SK-N-SH (cell line): ENCODE measurements around the gene MB21D2.

Experiments used
- ELF1 ChIP-seq: IDR thresholded peaks from 2 replicates; pipeline ENCODE4 v1.4.0; 2012
- EP300 ChIP-seq, 2 experiments: IDR thresholded peaks; 2 replicates each; pipeline versions ENCODE4 v1.4.0 to v1.6.1; 2012; ENCODE audit warnings: borderline replicate concordance in 1 of 2, low read depth in 1 of 2, low read length in 1 of 2
- EZH2phosphoT487 ChIP-seq: fragments of 200-600 bp; sonication (generic); IDR thresholded peaks from 2 replicates; pipeline ENCODE4 v1.6.1; 2017; ENCODE audit warnings: low read depth, mixed run types, mild to moderate bottlenecking, antibody characterized with exemption, moderate library complexity, borderline replicate concordance
- GABPA ChIP-seq: IDR thresholded peaks from 2 replicates; pipeline ENCODE4 v1.4.0; 2012; ENCODE audit warnings: low read depth, mild to moderate bottlenecking
- GATA2 ChIP-seq: sonication (generic); formaldehyde crosslinking; IDR thresholded peaks from 2 replicates; pipeline ENCODE4 v1.5.0; 2020; ENCODE audit warnings: mild to moderate bottlenecking, missing genetic modification reagents
- RCOR1 ChIP-seq: fragments of 150-350 bp; IDR thresholded peaks from 2 replicates; pipeline ENCODE4 v1.6.1; 2017; ENCODE audit warnings: antibody characterized with exemption, low read length
- REST ChIP-seq: IDR thresholded peaks from 2 replicates; pipeline ENCODE4 v1.6.1; 2012; ENCODE audit warnings: mild to moderate bottlenecking, low read depth, low read length, moderate library complexity
- RFX5 ChIP-seq: IDR thresholded peaks from 2 replicates; pipeline ENCODE4 v1.6.1; 2012; ENCODE audit warnings: mild to moderate bottlenecking, improper control_type of control experiment, low read length
- TAF1 ChIP-seq: IDR thresholded peaks from 2 replicates; pipeline ENCODE4 v1.6.1; 2012; ENCODE audit warnings: low read depth, mild to moderate bottlenecking, low read length, moderate library complexity, borderline replicate concordance
- USF1 ChIP-seq: IDR thresholded peaks from 2 replicates; pipeline ENCODE4 v1.4.0; 2012; ENCODE audit warnings: low read depth, borderline replicate concordance
- ZBTB33 ChIP-seq: IDR thresholded peaks from 2 replicates; pipeline ENCODE4 v1.4.0; 2012; ENCODE audit warnings: low read depth, borderline replicate concordance
- TF ChIP-seq, protein P1 (sequence below): fragments of 200-600 bp; sonication (generic); IDR thresholded peaks from 2 replicates; pipeline ENCODE4 v1.6.1; 2017; ENCODE audit warnings: antibody characterized with exemption, mild to moderate bottlenecking, moderate library complexity
- TF ChIP-seq, protein P2 (sequence below): IDR thresholded peaks from 2 replicates; pipeline ENCODE4 v1.4.0; 2012; ENCODE audit warnings: low read depth

GRCh38 chr3:192826214-192827006 is 91.2 kb downstream of the MB21D2 start:
- TF ChIP-seq, protein P1, sequence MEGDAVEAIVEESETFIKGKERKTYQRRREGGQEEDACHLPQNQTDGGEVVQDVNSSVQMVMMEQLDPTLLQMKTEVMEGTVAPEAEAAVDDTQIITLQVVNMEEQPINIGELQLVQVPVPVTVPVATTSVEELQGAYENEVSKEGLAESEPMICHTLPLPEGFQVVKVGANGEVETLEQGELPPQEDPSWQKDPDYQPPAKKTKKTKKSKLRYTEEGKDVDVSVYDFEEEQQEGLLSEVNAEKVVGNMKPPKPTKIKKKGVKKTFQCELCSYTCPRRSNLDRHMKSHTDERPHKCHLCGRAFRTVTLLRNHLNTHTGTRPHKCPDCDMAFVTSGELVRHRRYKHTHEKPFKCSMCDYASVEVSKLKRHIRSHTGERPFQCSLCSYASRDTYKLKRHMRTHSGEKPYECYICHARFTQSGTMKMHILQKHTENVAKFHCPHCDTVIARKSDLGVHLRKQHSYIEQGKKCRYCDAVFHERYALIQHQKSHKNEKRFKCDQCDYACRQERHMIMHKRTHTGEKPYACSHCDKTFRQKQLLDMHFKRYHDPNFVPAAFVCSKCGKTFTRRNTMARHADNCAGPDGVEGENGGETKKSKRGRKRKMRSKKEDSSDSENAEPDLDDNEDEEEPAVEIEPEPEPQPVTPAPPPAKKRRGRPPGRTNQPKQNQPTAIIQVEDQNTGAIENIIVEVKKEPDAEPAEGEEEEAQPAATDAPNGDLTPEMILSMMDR = no peak
- no peak for TF ChIP-seq ELF1
- TF ChIP-seq, protein P2, sequence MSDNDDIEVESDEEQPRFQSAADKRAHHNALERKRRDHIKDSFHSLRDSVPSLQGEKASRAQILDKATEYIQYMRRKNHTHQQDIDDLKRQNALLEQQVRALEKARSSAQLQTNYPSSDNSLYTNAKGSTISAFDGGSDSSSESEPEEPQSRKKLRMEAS = no peak
- TF ChIP-seq USF1 = no peak
- TF ChIP-seq GATA2 (CRISPR knock-in tag) = no peak
- TF ChIP-seq GABPA = no peak
- no peak for TF ChIP-seq ZBTB33
- no peak for TF ChIP-seq TAF1
- no peak for TF ChIP-seq RCOR1
- no peak for TF ChIP-seq EP300 (IDR thresholded peaks at IDR 0.05; ENCODE audit: borderline replicate concordance in 1 of 2, low read depth in 1 of 2, low read length in 1 of 2)
- TF ChIP-seq EZH2phosphoT487 = no peak
- TF ChIP-seq RFX5 = no peak
- TF ChIP-seq REST = no peak
